ENCODE results near the gene PTPRN2. TPM values are rescaled to one million over a fixed set of nuclear protein-coding genes. Genes with fewer than 3 reads are reported as not detected.

Gene PTPRN2
- total RNA-seq, 1 experiment from 2014 or later: 2.1 TPM

DNA sequence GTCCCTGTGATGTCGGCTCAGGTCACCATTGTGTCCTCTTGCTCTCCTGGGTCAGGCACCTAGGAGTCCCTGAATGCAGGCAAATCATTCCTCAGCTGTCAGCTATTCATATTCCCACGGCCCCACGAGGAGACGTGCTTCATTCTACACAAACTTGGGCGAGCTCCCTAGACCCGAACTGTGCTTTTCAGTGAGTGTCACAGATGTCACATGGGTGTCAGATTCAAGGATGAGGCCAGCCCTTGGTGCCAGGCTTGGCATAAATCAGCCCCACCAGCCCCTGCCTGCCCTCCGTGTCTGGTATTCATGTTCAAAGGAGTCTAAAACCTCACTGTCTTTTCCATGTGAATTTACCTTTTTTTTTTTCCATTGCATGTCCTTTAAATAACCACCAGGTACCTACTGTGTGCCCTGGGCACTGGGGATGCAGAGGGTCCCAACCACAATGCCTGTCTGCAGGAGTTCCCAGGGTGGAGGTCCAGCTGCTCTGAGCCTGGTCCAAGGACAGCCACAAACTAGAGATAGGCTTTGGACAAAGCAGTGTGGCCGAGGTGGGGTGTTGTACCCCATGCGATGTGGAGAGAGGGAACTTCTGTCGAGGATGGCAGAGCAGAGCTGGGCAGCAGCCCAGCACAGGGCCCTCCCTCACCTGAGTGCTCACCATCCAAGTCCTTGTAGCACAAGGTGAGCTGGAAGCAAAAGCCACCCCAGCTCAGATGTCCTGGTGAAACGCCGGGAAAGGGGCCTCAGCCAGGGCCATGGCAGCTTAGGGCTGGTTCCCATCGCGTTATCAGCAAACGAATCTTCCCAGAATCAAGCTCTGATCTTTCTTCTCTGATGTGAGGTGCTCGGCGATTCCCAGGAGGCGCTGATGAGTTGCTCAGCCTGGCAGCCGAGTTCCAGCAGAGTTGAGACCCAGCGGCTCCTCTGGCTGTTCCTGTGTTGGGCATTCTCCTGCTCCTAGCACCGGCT is 611.9 kb downstream of the PTPRN2 start:
- H3K79me2 ChIP-seq (ENCODE audit: insufficient read depth, low read length): no peaks in the 10 kb centered on the region
- H3K9ac ChIP-seq (ENCODE audit: low read length): no peak overlapping the region
- no peaks in the 10 kb centered on the region for H3K36me3 ChIP-seq (ENCODE audit: control insufficient read depth in 1 of 2, insufficient read depth in 2 of 2, low read length in 2 of 2)
- no peak overlapping the region for H3K4me2 ChIP-seq (ENCODE audit: low read length)
- H3K4me1 ChIP-seq (ENCODE audit: control insufficient read depth in 1 of 2, insufficient read depth in 2 of 2, low read length in 2 of 2): no peaks in the 10 kb centered on the region
- BruUV-seq (replicated peaks): no TSS peak
- H4K20me1 ChIP-seq (ENCODE audit: insufficient read depth): no peaks in the 10 kb centered on the region
- ChIA-PET RAD21 (ENCODE audit: low non-redundant PET in 1 of 2, low total read pairs in 2 of 2, uncharacterized antibody in 2 of 2, unreplicated experiment in 2 of 2) (no interaction called here), CTCF (no interaction called here), POLR2A (no interaction called here)
- peak in 2 of 3 experiments; percentile 9 to 13; a peak in 3 of 6 replicates for TF ChIP-seq CTCF (IDR thresholded peaks at IDR 0.05 in 2 of 3, conservative IDR thresholded peaks at IDR 0.05 in 1 of 3; ENCODE audit: borderline replicate concordance in 1 of 3, insufficient read depth in 1 of 3, low read depth in 2 of 3, low read length in 2 of 3)
- TF ChIP-seq, protein P1, sequence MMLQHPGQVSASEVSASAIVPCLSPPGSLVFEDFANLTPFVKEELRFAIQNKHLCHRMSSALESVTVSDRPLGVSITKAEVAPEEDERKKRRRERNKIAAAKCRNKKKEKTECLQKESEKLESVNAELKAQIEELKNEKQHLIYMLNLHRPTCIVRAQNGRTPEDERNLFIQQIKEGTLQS (IDR thresholded peaks at IDR 0.05): no peak
- DNase-seq (ENCODE audit: low read depth, low spot score): no peak
- intact Hi-C loops (cut with micrococcal nuclease): loop anchor here (10.0 kb wide), 1 partner anchor 379 kb away; no protein-coding TSS in a partner anchor
- no peaks in the 10 kb centered on the region; the same call in 1 of the 2 replicates for H3K27me3 ChIP-seq (ENCODE audit: insufficient read depth, low read length)
- no peaks in the 10 kb centered on the region for H3K9me3 ChIP-seq (ENCODE audit: control insufficient read depth in 1 of 2, insufficient read depth in 1 of 2, low read depth in 1 of 2, low read length in 2 of 2)
- no peak overlapping the region for H3K4me3 ChIP-seq (replicated peaks in 1 of 2; ENCODE audit: low read depth in 1 of 2, low read length in 2 of 2)
- H3K9me2 ChIP-seq (ENCODE audit: insufficient read depth): no peaks in the 10 kb centered on the region
- peak; percentile 60; the same call in 1 of the 2 replicates for ATAC-seq
- H3K27ac ChIP-seq (ENCODE audit: low read depth, low read length): no peak overlapping the region
- H2AFZ ChIP-seq (ENCODE audit: low read depth, low read length, poor library complexity, severe bottlenecking): no peak overlapping the region

DNA sequence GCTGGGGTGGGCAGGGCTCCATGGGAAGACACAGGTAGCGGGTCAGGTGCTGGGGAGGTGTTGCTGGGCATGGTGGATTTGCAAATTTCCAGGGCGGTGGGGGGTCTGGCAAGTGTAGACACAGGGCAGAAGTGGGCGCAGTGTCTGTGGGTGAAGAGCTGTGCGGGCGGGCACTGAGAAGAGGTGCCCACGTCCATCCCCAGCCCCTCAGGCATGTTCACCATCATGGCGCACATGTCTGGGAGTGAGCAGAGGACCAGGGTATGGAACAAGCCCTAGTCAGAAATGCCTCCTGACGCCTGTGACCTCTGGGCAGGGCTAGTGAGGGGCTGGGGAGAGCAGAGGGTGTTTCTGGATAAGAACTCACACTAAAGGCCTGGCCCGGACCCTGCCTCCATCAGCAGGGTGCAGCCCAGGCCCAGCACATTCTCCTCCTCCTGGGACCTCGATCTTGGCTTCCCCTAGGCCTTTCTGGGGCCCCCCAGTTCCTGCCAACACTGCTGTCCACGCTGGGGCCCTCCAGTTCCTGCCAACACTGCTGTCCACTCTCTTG is 612.9 kb downstream of the PTPRN2 start:
- no peak for DNase-seq (ENCODE audit: low read depth, low spot score)
- intact Hi-C loops (cut with micrococcal nuclease): loop anchor here (10.0 kb wide), 1 partner anchor 380 kb away; no protein-coding TSS in a partner anchor
- Histone ChIP-seq H4K20me1 (ENCODE audit: insufficient read depth) (no peaks in the 10 kb centered on the region), H3K9ac (ENCODE audit: low read length) (no peak overlapping the region), H3K27me3 (ENCODE audit: insufficient read depth, low read length) (peaks cover 5% of the 10 kb centered on the region; the same call in 1 of the 2 replicates), H3K9me2 (ENCODE audit: insufficient read depth) (no peaks in the 10 kb centered on the region), H3K36me3 (ENCODE audit: control insufficient read depth in 1 of 2, insufficient read depth in 2 of 2, low read length in 2 of 2) (no peaks in the 10 kb centered on the region), H3K9me3 (ENCODE audit: control insufficient read depth in 1 of 2, insufficient read depth in 1 of 2, low read depth in 1 of 2, low read length in 2 of 2) (no peaks in the 10 kb centered on the region), H3K27ac (ENCODE audit: low read depth, low read length) (no peak overlapping the region), H3K4me2 (ENCODE audit: low read length) (no peak overlapping the region), H3K4me3 (replicated peaks in 1 of 2; ENCODE audit: low read depth in 1 of 2, low read length in 2 of 2) (no peak overlapping the region), H3K79me2 (ENCODE audit: insufficient read depth, low read length) (no peaks in the 10 kb centered on the region), H3K4me1 (ENCODE audit: control insufficient read depth in 1 of 2, insufficient read depth in 2 of 2, low read length in 2 of 2) (no peaks in the 10 kb centered on the region), H2AFZ (ENCODE audit: low read depth, low read length, poor library complexity, severe bottlenecking) (no peak overlapping the region)
- ChIA-PET CTCF (no interaction called here), RAD21 (ENCODE audit: low non-redundant PET in 1 of 2, low total read pairs in 2 of 2, uncharacterized antibody in 2 of 2, unreplicated experiment in 2 of 2) (no interaction called here), POLR2A (no interaction called here)
- ATAC-seq: no peak
- TF ChIP-seq ZBTB33 (IDR thresholded peaks at IDR 0.05; ENCODE audit: extremely low read depth, insufficient replicate concordance, low read length) (no peak), CBX3 (IDR thresholded peaks at IDR 0.05; ENCODE audit: low read depth) (no peak)
- no TSS peak for BruUV-seq (replicated peaks)
